C4-2B (cell line): ENCODE data around the gene NLGN1.

ENCODE experiments used
- ZFX ChIP-seq: fragments of 450-650 bp; IDR thresholded peaks from 2 replicates; pipeline ENCODE4 v1.6.1; 2017
- TF ChIP-seq, protein P1 (sequence below): fragments of 450-650 bp; conservative IDR thresholded peaks from 2 replicates; pipeline ENCODE4 v1.5.1; 2017; ENCODE audit warnings: mild to moderate bottlenecking

DNA sequence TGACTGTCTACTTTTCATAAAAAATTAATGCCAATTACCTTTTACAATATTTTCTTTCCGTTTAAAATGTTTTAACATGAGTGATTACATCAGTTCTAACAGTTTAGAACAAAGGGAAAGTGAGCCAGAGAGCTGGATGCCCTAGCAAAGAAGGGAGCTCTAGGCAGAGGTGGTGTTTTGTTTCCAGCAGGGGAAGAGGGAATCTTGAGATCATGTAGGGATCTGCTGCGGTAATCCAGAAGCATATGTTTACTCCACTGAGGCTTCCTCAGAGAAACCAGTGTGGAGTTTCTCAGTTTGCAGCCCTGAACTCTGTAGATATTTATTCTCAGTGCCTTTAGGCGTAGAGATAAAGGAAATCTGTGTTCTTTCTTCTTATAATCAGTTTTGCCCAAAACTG lies 399.3 kb downstream of the NLGN1 start:
- TF ChIP-seq, protein P1, sequence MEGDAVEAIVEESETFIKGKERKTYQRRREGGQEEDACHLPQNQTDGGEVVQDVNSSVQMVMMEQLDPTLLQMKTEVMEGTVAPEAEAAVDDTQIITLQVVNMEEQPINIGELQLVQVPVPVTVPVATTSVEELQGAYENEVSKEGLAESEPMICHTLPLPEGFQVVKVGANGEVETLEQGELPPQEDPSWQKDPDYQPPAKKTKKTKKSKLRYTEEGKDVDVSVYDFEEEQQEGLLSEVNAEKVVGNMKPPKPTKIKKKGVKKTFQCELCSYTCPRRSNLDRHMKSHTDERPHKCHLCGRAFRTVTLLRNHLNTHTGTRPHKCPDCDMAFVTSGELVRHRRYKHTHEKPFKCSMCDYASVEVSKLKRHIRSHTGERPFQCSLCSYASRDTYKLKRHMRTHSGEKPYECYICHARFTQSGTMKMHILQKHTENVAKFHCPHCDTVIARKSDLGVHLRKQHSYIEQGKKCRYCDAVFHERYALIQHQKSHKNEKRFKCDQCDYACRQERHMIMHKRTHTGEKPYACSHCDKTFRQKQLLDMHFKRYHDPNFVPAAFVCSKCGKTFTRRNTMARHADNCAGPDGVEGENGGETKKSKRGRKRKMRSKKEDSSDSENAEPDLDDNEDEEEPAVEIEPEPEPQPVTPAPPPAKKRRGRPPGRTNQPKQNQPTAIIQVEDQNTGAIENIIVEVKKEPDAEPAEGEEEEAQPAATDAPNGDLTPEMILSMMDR = no peak
- no peak for TF ChIP-seq ZFX
